Breast epithelium (tissue), 3 donors: ENCODE measurements around the gene FOXD2.

Experiments
- POLR2A ChIP-seq: fragments of 450-650 bp; IDR thresholded peaks from one replicate; pipeline ENCODE4 v1.6.1; 2016; ENCODE audit warnings: antibody characterized with exemption, mild to moderate bottlenecking, moderate library complexity
- TF ChIP-seq, protein P1 (sequence below), 3 donors: fragments of 450-650 bp; IDR thresholded peaks; one replicate each; pipeline ENCODE4 v1.5.1; 2016 to 2017; ENCODE audit warnings: antibody characterized with exemption in 3 of 3, mild to moderate bottlenecking in 3 of 3, moderate library complexity in 3 of 3

DNA sequence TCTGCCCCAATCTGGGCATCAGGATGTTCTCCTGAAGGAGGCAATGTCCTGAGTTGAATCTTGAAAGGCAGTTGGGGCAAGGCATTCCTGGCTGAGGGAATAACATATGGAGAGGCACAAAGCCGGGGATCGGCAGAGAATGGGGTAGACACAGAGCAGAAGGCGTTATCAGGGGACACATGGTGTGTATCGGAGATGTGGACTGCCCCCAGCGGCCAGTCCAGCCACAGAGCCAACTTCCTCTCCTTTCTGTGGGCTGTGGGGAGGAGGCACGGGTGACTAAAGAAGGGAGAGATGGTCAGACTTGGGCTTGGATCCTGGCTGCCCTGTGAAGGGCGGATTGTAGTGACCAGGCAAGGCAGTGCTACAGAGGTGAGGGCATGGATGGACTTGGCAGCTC, 32.1 kb downstream of the FOXD2 start:
- TF ChIP-seq, protein P1, sequence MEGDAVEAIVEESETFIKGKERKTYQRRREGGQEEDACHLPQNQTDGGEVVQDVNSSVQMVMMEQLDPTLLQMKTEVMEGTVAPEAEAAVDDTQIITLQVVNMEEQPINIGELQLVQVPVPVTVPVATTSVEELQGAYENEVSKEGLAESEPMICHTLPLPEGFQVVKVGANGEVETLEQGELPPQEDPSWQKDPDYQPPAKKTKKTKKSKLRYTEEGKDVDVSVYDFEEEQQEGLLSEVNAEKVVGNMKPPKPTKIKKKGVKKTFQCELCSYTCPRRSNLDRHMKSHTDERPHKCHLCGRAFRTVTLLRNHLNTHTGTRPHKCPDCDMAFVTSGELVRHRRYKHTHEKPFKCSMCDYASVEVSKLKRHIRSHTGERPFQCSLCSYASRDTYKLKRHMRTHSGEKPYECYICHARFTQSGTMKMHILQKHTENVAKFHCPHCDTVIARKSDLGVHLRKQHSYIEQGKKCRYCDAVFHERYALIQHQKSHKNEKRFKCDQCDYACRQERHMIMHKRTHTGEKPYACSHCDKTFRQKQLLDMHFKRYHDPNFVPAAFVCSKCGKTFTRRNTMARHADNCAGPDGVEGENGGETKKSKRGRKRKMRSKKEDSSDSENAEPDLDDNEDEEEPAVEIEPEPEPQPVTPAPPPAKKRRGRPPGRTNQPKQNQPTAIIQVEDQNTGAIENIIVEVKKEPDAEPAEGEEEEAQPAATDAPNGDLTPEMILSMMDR (IDR thresholded peaks at IDR 0.05): no peak
- TF ChIP-seq POLR2A: no peak
